NCI-H2081 (cell line): ENCODE measurements around the gene MRPL45.
"Not testable (repeated sequence)": the region's sequence is repeated elsewhere in the genome, so short reads cannot be mapped to it uniquely, and the experiment has no call there.

Source experiments
- DNase-seq, 2 experiments: peaks; one replicate each; lab custom pipeline; 2025; lab: John Stamatoyannopoulos, UW

MRPL45 gene

DNA sequence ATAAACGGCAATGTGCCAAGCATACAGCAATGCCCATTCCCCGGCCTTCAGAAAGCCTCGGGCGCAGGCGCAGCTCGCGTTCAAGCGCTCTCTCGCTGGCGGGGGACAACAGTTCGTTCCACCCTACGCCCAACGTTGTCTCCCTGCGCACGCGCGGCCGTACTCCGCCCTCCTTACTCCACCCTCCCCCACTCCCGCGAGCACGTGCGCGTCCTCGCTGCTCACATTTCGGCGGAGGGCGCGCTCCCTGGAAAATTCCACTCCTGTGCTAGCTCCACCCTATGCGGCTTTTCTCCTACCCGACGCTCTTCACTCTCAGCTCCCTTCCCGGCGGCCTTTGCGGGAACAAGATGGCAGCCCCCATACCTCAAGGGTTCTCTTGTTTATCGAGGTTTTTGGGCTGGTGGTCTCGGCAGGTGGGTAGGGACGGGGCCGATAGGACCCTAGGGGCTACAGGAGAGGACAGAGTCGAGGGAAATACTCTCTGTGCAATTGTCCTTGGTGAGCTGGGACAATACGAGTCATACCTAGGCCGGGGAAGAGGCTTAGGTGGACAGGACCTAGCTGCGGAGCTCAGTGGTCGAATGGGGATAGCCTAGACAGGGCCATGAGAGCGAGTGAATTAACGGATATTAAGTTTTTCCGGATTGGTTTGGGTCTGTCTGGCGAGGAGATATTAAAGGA is at the start of gene MRPL45:
Gene MRPL45 (plus strand): TSS at position 335 of the 684 bp plus-strand sequence. CDS start 16 bp downstream, at position 351.
- peak; percentile 98 to 99 for DNase-seq

DNA sequence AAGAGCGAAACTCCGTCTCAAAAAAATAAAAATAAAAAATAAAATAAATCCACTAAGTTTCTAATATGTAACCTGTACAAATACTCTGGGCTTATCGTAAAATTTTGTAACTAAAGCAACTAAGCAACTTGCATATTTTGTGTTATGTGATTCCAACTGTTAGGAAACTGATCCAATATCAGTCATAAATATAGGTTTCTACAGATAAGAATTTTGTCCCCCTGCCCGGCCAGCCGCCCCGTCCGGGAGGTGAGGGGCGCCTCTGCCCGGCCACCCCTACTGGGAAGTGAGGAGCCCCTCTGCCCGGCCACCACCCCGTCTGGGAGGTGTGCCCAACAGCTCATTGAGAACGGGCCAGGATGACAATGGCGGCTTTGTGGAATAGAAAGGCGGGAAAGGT is 43.8 kb upstream of the MRPL45 start:
- DNase-seq, result not testable (repeated sequence)

DNA sequence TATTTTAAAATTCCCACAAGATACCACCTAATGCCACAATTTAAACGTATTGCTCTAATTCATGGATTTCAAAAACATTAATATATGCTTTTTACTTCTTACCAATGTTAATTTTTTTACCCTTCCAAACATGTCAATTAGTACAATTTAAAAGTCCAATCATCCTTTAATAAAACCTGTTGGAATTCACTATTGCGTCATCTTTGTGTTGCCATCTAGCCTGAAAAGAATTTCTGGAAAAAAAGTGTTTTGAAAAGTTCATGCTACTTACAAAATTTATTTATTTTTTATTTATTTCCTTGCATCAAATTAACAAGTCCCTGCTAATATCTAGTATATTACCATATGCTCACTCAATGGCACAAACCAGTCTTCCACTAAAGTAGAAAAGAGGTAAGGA is 42.6 kb upstream of the MRPL45 start:
- DNase-seq, result not testable (repeated sequence)

DNA sequence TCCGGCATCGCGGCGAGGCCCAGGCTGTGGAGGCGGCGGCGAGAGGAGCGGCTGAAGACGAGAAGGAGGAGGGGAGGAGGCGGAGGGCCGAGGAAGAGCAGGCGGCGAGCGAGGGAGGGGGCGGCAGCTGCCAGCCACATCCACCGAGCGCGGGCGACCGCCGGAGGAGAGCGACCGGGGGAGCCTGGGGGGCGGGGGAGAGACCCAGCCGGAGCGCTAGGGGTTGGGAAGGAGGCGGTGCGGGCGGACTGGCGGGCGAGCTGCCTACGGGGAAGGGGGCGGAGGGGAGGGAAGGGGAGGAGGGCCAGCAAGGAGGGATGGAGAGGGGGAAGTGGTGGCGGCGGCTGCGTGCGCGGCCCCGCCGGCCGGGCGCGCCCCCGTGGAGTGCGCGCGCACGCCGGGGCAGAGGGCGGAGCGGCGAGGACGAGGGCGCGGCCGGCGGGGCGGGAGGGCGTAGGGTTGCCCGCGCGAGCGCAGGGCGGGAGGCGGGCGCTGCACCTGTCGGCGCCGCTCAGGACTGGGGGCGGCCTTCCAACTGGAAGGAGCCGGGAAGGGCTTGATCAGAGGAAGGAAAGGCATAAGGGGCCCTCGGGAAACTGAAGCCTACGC is 39.9 kb upstream of the MRPL45 start:
- DNase-seq, result peak; percentile 87 to 91

DNA sequence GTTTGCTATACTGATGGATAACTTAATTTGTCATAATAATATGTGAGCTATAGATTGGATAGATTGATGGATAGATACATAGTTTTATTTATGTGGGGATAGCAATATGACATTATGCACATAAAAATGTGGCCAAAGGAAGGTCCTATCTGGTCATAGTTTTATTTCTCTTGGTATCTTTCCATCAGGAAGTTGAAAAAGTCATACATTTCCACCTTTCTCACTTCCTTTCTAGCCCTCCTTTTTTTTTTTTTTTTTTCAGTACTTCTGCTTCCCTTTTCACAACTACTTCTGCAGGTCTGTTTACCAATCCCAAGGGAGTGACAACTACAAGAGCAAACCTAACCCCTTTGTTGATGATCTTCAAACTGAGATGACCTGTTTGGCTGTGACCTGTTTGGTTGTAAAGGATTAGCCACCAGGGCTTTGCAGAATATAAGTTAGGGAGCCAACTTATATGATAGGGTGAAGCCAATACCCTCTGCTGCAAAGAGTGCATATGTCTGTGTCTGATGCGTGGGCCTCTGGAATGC is 30.9 kb upstream of the MRPL45 start:
- not testable (repeated sequence) for DNase-seq

DNA sequence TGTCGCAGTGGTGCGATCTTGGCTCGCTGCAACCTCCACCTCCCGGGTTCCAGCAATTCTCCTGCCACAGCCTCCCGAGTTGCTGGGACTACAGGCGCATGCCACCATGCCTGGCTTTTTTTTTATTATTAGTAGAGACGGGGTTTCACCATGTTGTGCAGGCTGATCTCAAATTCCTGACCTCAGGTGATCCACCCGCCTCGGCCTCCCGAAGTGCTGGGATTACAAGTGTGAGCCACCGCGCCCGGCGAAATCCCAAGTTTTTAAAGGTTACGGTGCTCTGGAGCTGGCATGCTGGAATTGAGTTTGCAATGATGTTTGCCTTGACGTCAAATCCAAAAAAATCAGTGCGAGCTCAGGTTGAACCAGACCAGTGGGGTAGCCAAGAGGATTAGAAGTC is 30.4 kb upstream of the MRPL45 start:
- DNase-seq, result not testable (repeated sequence)

DNA sequence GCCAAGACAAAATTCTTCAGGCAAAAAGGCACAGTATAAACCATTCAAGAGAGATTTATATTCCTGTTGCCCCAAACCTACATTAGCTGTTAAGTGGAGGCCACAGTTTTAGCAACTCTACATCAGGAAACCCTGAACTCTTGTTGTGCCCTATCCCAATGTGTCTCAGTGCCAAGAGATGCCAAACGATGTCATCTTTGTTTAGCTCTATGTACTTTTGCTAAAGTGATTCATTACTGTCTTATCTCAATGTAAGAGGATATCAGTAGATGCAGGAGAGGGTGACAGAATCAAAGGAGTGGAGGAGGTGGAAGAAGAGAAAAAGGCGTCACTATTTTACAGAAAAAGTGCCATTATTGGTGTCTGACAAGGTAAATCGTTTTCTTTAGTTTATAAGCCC is 28.8 kb upstream of the MRPL45 start:
- DNase-seq, result not testable (repeated sequence)

DNA sequence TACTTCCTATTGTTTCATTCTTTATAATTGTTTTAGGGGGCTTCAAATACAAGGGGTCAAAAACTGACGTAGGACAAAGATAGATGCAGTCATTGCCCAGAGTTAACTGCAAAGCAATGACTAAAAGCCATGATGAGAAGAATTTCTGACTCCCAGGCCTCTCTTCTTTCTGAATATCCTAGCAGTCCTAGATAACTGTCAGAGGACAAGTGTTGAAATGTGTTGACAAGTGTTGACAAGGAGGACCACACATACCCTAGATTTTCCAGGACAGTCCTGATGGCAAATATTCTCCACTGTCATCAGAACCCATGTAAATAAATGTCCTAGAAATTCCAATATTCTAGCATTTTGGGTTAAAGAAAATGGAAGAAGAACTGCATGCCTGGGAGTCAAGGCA is 27.9 kb upstream of the MRPL45 start:
- DNase-seq, result not testable (repeated sequence)

DNA sequence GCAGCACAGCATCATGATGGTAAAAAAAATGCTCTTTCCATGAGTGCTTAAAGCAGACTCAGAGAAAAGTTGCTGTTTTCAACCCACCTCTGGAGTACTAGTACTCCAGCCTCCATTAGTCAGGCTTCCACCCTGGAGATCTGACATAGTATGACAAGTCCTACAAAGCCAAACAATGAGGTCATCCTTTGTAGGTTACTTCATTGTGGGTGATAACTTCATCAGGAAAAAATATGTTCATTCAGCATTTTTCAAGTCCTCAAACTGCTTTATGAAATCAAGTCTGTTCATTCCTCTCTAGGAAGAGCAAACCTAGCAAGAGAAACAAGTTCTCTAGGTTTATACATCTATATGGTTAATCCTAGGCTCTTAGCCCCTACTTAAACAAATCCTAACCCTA is 27.4 kb upstream of the MRPL45 start:
- DNase-seq, result not testable (repeated sequence)

DNA sequence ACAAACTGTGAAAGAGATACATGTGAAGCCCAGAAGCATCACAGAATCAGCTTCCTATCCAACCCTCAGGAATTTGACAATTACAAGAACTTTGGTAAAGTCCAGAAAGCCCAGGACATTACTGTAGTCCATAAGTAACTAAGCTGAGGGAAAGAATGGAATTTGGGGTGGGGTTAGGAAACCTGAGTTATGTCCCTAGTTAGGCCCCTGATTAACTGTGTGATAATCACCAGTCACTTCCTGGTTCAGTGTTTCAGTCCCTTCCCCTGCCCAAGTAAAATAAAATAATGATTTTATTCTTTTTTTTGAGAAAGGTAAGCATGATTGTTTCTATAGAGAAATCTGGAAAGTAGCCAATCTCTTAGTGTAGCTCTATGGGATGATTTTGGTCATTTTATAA is 11.0 kb upstream of the MRPL45 start:
- not testable (repeated sequence) for DNase-seq

DNA sequence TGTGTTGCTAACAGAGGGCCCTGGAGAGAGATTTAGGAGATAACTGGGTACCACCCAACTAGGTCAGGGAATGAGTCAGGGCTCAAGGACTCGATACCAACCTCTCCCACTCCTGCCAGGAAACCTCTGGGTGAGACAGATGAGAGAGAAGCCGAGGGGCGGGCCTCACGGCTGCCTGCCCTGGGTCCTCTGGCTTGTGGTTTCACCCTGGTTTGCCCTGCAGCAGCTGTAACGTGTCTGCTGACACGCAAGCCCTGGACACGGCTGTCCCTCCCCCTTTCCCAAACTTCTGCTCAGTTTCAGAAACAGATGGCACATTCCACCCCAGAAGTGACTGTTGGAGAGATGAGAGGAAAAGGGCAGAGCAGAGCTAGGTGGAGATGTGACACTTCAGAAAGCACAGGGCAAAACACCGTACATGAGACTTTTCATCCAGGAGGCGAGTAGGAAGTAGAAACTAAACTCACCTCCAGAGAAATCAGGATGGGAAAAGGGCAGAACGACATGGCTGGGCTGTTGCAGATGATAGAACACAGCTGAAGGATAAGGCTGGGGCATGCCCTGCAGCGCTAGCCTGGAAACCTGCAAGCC is 10.4 kb upstream of the MRPL45 start:
- not testable (repeated sequence) for DNase-seq

DNA sequence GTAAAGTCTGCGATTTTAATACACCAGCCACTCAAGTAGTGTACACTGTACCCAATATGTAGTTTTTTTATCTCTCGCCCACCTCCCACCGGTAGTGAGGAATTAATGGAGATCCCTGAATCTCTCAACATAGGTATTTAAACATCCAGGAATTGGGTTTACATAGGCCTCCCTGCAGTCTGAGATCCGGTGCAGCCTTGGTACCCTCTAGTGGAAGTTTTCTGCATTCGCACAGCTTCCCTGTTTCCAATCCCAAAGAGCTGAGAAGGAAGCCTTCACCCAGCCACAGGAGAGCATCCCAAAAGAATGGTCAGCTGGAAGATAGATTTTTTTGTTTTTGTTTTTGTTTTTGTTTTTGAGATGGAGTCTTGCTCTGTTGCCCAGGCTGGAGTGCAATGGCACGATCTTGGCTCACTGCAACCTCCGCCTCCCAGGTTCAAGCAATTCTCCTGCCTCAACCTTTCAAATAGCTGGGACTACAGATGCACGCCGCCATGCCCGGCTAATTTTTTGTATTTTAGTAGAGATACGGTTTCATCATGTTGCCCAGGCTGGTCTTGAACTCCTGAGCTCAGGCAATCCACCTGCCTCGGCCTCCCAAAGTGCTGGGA is 8.6 kb upstream of the MRPL45 start:
- DNase-seq, result peak; percentile 6 to 31

DNA sequence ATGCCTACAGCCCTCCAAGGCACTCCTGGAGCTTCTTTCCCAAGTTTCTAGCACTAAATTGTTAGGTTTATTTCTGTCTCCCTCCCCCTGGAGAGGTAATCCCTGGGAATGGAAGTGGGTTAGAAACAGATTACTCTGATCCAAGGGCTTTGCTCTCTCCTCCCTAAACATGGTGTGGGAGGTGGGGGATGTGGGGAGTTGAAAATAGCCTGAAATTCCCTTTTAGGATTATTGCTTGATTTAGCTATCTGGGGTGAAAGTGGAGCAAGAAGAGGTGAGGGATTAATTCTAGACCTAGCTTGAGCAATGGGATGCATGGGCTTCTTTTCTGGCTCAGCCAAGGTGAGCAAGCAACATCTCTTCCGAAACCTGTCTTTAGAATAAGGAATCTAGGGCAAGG is 7.2 kb upstream of the MRPL45 start:
- DNase-seq, result not testable (repeated sequence)

DNA sequence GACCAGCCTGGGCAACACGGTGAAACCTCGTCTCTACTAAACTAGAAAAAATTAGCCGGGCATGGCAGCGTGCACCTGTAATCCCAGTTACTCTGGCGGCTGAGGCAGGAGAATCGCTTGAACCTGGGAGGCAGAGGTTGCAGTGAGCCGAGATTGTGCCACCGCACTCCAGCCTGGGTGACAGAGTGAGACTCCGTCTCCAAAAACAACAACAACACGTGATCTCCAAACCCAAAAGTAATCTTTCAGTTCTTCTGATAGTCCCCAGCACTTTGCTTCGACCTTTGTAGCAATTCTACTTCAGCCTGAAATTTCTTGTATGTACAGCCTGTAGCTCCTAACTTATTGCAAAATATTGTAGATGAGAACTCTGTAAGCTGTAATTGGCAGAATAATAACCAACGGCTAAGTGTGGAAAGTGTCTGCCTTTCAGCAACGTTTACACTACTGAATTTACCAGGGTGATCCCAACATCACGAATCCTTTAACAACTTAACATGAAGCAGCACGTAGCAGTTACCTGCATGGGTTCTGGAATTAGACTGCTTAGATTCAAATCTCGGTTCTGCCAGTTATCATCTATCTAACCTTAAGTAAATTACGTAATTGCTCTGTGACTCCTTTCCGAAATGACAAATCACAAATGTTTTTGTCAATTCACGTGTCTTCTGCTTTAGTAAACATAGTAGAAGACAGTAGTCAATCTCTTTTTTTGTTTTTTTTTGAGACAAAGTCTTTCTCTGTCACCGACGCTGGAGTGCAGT is 1.2 kb upstream of the MRPL45 start:
- DNase-seq, result not testable (repeated sequence)

DNA sequence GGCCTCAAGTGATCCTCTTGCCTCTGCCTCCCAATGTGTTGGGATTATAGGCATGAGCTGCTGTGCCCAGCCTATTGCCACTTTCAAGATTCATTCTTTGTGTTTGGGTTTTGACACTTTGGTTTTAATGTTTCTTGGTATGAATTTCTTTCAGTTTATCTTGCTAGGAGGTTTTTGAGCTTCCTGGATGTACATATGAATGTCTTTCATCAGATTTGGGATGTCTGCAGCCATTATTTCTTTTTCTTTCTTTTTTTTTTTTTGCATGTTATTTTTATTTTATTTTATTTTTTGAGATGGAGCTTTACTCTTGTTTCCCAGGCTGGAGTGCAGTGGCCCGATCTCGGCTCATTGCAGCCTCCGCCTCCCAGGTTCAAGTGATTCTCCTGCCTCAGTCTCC is 18.5 kb downstream of the MRPL45 start:
- DNase-seq, result no peak

DNA sequence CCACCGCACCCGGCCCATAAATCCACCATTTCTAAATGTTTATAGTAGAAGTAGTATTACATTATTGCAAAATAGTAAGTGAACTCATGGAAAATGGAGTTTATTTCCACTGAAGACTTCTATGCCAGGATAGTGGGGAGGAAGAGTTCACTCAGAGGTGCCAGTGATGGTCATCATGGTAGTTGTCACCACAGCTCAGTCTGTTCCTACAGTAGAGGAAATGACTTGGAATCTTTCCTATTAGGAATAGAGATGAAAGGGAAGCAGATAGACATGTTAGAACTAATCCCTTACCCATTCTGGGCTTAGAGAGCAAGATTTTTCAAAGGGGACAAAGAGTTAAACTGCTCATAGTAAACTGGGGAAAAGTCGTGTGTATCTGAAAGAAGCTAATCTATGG is 20.1 kb downstream of the MRPL45 start:
- no peak for DNase-seq

DNA sequence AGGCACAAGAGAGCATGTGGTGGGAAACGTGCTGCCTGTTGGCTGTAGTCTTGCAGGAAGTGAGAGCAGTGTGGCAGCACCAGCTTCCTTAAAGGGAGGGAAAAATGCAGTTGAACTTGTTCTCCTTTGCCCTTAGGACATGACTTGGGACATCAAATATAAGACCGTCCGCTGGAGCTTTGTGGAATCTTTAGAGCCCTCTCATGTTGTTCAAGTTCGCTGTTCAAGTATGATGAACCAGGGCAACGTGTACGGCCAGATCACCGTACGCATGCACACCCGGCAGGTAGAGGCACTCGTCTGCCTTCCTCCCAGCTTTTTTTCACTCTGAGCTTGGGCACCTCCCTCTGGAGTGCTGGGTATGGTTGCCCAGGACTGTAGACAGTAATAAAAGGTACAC is 23.5 kb downstream of the MRPL45 start:
- DNase-seq, result no peak

DNA sequence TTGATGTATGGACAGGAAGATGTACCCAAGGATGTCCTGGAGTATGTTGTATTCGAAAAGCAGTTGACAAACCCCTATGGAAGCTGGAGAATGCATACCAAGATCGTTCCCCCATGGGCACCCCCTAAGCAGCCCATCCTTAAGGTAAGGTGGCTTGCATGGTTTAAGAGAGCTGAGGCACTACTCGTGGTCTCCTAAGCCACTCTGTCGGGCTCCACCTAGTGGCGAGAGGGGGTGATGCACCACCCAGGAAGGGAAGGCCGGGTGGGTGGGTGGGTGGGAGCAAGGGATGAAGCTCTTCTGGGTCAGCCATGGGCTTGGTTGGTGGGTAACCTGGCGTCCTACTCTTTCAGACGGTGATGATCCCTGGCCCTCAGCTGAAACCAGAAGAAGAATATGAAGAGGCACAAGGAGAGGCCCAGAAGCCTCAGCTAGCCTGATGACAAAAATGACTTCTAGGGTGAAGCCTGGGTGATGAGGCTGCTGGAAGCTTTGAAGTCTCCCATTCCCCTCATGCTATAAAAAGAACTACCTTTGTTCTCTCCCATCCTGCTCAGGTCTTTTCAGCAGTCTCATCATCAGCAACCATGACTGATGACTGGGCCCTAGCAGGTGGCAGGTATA is 25.3 kb downstream of the MRPL45 start:
- peak; percentile 40 to 43 for DNase-seq

DNA sequence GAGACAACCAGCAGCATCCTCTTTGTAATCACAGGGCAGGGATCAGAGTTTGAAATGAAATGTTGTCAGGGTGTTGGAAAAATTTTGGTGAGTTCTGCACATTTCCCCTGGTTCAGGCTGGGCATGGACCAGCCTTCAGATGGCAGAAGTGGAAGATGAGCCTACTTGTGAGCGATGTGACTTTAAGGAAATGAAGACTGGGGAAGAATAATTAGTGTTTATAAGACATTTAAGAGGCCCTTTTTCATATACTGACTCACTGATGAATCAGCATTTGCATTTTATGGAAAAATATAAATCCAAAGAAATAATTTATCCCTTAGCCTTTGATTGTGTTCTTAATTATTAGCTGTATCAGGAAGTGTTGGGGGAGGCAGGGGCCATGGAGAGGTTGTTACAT is 25.9 kb downstream of the MRPL45 start:
- DNase-seq, result no peak

DNA sequence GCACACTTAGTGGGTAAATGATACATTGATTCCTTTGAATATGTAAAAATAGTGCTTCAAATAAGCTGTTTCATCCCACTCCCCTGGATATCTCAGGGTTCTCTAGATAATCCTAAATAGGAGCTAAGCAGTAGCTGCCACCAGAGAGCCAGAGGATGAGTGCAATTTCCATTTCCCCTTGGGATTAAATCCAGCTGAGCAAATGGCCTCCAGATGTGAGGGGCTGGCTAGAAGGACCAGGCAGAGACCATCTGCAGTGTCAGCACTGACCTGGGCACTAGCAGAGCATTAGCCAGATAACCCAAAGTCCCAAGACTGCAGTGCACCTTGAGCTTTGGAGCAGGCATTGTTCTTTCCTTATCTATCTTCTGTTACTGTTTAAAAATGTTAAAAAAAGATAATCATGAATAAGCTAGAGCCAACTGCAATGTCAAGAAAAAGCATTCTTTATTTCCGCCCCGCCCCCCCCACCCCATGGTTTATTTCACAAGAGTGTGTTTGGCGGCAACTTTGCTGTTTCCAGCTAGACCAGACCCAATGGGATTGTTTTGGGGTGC is 27.3 kb downstream of the MRPL45 start:
- DNase-seq, result no peak

DNA sequence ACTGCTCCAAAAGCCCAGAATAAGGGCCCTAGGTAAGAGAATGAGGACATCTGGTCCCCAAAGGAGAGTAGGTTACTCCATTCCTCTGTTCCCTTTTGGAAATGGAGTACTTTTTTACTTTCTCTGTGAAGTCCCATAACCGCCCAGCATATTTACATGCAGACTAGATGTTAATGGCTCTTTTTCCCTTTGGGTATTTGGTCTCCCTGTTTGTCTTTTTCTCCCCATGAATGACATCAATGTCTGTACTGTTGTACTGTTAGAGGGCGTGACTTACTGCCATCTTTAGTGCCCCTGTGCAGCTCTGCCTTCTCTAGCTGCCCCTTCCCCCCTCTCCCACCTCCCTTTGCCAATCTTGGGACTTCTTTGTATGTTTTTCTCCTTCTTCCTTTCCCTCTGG is 27.8 kb downstream of the MRPL45 start:
- DNase-seq, result no peak
